HFF-Myc (cell line): ENCODE data around the gene ARL5C.
A peak's percentile ranks its signal among the peaks of the same experiment; 100 is the strongest.
"Not testable (repeated sequence)": the region's sequence is repeated elsewhere in the genome, so short reads cannot be mapped to it uniquely, and the experiment has no call there.

Experiments used
- DNase-seq: peaks from one replicate; pipeline ENCODE4 v3.0.0-alpha.2; 2011; ENCODE audit warnings: low read depth; ENCODE audit errors: extremely low read depth
- H3K4me3 ChIP-seq: replicated peaks from 2 replicates; pipeline ENCODE4 v1.5.1; 2011; ENCODE audit warnings: low read depth, mild to moderate bottlenecking, control low read depth, low read length
- CTCF ChIP-seq: IDR thresholded peaks from 2 replicates; pipeline ENCODE4 v1.5.1; 2012; ENCODE audit warnings: mild to moderate bottlenecking, low read depth, low read length, control low read depth; ENCODE audit errors: missing control alignments

The ARL5C gene

GRCh38 chr17:39169518-39169917 lies 3.6 kb upstream of the ARL5C start:
- no peak for TF ChIP-seq CTCF
- H3K4me3 ChIP-seq: no peak overlapping the region
- DNase-seq: no peak

DNA sequence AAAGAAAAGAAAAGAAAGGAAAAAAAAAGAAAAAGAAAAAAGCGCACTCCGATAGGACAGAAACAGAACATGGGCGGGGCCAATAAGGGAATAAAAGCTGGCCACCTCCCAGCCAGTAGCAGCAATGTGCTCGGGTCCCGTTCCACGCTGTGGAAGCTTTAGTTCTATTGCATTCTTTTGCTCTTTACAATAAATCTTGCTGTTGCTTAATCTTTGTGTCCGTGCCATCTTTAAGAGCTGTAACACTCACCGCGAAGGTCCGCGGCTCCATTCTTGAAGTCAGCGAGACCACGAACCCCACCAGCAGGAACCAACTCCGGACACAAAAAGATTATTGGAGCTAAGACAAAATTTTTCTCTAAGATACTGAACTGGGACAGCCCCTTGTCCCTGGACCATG lies 3.1 kb upstream of the ARL5C start:
- no peak for DNase-seq
- TF ChIP-seq CTCF: no peak
- H3K4me3 ChIP-seq: no peak overlapping the region

- DNase-seq: not testable (repeated sequence)
Measured at GRCh38 chr17:39168503-39168902, 2.5 kb upstream of the ARL5C start.

GRCh38 chr17:39167476-39167875 lies 1.5 kb upstream of the ARL5C start:
- H3K4me3 ChIP-seq: no peak overlapping the region
- TF ChIP-seq CTCF: no peak
- no peak for DNase-seq

More at GRCh38 chr17:39168503-39168902, 2.5 kb upstream of the ARL5C start:
- H3K4me3 ChIP-seq: not testable (repeated sequence)

- H3K4me3 ChIP-seq: no peak overlapping the region
- TF ChIP-seq CTCF: no peak
- no peak for DNase-seq
Measured at GRCh38 chr17:39166437-39167335, 725 bp upstream of the ARL5C start.

DNA sequence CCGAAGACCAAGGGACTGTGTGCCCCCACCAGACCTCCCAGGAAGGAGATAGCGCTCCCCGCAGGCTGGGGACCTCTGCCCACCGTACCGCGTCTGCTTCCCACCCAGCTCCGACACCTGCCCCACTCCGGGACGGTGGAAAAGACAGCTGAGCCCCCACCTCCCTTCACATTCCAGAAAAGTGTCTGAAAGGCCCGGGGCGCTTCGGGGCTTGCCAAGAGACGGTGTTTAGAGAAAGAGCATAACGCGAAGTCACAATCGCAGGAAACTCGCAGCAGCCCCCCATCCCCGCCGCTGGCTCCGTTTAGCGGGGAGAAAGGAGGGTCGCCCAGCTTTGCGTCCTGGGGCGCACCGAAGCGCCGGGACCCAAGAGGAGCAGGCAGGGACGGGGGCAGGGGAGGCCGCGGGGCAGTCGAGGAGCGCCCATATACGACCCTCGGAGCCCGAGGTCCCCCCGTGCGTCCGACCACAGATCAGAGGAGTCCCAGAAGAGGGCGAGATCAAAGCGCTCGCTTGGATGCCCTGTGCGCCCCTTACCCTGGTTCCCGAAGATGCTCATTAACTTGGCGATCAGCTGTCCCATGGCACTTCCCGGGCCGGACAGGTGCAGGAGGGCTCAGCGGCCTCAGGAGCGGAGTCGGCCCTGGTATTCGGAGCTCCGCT lies 652 bp downstream of the ARL5C start:
- peak overlapping the region; percentile 44 for H3K4me3 ChIP-seq
- DNase-seq: no peak
- no peak for TF ChIP-seq CTCF

DNA sequence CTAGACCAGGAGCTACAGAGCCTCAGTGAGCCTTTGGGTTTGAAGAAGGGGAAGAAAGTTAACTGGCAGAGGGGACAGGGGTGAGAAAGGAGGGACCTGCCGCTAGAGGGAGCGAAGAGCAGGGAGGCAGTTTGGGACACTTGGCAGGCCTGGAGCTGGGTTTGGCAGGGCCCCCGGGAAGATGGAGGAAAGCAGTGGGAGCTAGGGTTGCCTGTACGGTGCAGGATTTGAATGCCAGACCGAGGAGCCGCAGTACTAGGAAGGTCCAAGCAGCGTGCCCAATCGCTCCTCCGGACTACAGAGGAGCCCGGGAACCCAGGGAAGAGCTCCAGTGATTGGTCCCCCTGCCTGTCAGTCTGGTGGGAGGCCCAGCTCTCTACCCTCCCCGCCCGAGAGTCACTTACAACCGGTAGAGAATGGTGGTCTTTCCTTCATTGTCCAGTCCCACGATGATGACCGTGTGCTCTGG lies 1.3 kb downstream of the ARL5C start:
- peak; percentile 83 for DNase-seq
- peak overlapping the region; percentile 44 for H3K4me3 ChIP-seq
- TF ChIP-seq CTCF: peak; percentile 95
